Activated gamma-delta T cell treated with anti-CD3 and anti-CD28 coated beads, Interleukin-2, amount 50 U/mL, for 16 hours (primary cell): ENCODE results near the gene GRIK5.

Source experiments
- DNase-seq: peaks from one replicate; pipeline ENCODE4 v3.0.0-alpha.2; 2020; ENCODE audit warnings: low read depth

GRIK5 gene

GRCh38 chr19:42093926-42094325, 23.9 kb upstream of the GRIK5 start:
- DNase-seq: no peak

DNA sequence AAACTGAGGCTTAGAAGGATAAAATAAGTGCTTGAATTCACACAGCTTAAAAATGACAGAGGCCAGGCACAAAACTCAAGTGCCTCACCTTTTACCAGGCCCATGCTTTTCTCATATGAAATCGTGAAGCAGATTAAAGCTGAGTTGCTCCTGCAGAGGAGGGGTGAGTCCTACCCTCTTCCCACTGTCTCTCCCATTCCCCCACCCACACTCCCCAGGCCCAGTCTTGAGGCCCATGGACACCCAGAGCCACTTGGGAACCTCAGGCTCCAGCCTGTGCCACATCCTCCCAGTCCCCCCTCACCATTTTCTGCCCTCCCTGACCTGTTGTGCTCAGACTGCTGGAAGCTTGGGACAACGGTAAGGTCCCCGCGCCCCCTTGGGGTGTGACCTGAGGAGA, 23.5 kb upstream of the GRIK5 start:
- DNase-seq: no peak

GRCh38 chr19:42092350-42092749, 22.3 kb upstream of the GRIK5 start:
- DNase-seq: no peak

GRCh38 chr19:42091742-42092141, 21.7 kb upstream of the GRIK5 start:
- no peak for DNase-seq

GRCh38 chr19:42091300-42091699, 21.3 kb upstream of the GRIK5 start:
- DNase-seq: no peak

- no peak for DNase-seq
These were observed 20.7 kb upstream of the GRIK5 start for GRCh38 chr19:42090672-42091071.

DNA sequence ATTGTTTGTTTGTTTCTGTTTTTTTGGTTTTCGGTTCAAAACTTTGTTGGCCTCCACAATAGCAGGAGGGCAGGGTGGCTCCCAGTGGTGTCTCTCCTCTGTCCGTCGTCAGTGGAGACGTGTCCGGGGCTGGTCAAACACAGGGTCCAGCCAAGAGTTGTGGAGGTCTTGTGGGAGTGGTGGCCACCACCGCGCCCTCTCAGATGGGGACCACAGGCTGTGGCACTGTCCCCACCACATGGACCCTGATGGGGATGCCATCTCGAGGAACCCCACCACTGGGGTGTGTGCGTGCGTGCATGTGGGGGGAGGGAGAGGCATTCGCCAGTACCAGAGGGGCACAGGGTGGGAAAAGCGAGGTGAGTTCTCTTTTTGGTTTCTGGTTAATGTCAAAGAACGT, 19.8 kb upstream of the GRIK5 start:
- no peak for DNase-seq

DNA sequence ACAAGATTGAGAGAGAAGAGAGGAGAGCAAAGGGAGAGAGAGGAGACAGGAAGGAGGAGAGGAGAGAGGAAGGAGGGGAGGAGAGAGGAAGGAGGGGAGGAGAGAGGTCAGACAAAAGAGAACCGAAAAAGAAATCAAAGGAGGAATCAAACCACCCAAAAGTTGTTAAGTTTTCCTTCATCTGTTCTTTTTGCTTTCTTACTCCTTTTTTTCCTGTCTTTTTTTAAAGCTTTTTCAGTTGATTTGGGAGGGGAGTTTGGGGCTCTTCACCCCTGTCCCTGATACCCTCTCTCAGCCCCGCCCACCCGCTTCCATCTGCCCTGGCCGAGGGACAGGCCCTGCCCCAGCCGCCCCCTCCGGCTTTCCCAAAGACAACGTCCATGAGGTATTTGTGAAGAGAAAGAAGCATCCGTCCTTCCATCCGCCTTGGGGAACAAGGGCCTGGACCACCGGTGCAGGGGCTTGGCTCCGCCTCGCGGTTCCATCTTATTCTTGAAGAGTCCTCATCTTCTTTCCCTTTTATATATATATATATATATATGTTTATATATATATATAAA, 19.3 kb upstream of the GRIK5 start:
- DNase-seq: no peak

GRCh38 chr19:42088471-42089190, 18.6 kb upstream of the GRIK5 start:
- no peak for DNase-seq

GRCh38 chr19:42086770-42087550, 17.0 kb upstream of the GRIK5 start:
- DNase-seq: no peak

GRCh38 chr19:42086188-42086736, 16.3 kb upstream of the GRIK5 start:
- no peak for DNase-seq

DNA sequence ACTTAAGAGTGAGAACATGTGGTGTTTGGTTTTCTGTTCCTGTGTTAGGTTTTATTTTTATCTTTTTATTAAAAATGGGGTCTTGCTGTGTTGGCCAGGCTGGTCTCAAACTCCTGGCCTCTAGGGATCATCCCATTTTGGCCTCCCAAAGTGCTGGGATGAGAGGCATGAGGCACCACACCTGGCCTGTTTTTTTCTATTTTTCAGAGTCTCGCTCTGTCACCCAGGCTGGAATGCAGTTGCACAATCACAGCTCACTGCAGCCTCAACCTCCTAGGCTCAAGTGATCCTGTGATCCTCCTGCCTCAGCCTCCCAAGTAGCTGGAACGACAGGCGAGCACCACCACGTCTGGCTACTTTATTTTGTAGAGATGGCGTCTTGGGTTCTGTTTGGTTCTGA, 13.5 kb upstream of the GRIK5 start:
- DNase-seq: no peak

GRCh38 chr19:42081584-42082203, 11.7 kb upstream of the GRIK5 start:
- DNase-seq: no peak

- no peak for DNase-seq
These were observed 10.9 kb upstream of the GRIK5 start for GRCh38 chr19:42080764-42081375.

DNA sequence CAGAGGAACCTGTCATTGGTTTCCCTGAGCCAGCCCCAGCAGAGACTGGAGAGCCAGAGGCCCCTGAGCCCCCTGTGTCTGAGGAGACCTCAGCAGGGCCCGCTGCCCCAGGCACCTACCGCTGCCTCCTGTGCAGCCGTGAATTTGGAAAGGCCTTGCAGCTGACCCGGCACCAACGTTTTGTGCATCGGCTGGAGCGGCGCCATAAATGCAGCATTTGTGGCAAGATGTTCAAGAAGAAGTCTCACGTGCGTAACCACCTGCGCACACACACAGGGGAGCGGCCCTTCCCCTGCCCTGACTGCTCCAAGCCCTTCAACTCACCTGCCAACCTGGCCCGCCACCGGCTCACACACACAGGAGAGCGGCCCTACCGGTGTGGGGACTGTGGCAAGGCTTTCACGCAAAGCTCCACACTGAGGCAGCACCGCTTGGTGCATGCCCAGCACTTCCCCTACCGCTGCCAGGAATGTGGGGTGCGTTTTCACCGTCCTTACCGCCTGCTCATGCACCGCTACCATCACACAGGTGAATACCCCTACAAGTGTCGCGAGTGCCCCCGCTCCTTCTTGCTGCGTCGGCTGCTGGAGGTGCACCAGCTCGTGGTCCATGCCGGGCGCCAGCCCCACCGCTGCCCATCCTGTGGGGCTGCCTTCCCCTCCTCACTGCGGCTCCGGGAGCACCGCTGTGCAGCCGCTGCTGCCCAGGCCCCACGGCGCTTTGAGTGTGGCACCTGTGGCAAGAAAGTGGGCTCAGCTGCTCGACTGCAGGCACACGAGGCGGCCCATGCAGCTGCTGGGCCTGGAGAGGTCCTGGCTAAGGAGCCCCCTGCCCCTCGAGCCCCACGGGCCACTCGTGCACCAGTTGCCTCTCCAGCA, 10.1 kb upstream of the GRIK5 start:
- no peak for DNase-seq

GRCh38 chr19:42079276-42079669, 9.3 kb upstream of the GRIK5 start:
- no peak for DNase-seq

GRCh38 chr19:42078538-42079275, 8.7 kb upstream of the GRIK5 start:
- DNase-seq: no peak

DNA sequence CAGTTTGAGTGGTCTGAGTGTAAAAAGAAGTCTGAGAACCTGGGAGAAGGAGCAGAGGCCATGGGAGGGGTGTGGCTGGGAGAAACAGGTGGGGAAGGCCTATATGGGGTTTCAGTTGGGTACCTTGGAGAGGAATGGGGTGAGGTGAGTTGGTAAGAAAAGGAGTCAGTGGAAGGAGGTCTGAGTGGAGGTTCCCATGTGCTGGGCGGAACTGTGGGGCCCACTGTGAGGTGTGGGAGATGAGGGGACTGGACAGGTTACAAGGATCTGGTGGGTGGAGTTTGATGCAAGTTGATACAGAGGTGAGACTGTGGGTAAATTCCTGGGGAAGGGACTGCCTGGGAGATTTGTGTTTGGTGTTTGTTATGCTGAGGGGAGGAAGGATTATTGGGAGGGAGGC, 8.1 kb upstream of the GRIK5 start:
- DNase-seq: no peak

DNA sequence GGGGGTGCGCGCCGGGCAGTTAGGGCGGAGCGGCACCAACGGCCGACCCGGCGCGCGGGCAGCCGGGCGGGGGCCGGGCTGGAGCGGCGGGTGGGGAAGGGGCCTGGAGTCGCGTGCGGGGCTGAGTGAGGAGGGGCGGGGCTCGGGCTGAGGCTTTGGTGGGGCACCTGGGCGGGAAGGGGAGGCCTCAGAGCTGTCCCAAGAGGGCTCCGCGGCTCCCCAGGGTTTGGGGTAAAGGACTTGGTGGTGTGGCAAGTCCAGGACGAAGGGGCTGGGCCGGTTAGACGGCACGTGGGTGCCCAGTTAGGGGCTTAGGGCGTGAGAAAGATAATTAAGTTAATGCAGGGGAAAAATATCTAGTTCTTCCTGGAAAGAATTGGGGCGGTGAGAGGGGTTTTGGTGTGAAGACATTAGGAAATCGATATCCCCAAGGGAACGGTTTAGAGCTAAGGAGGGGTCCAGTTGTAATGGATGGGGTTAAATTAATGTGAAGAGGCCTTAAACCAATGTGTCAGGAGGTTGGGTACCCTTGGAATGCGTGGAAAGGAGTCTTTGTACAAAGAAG, 6.5 kb upstream of the GRIK5 start:
- no peak for DNase-seq
